GM23248 (cell line): ENCODE measurements around the gene STRIT1. TPM values are rescaled to one million over a fixed set of nuclear protein-coding genes. Genes with fewer than 3 reads are reported as not detected.

ENCODE experiments used
- DNase-seq: peaks from one replicate; pipeline ENCODE4 v3.0.0-alpha.2; 2015
- H2AFZ ChIP-seq: fragments of 200-600 bp; sonication (generic); 2 replicates; pipeline ENCODE4 v1.6.1; 2016; ENCODE audit warnings: antibody characterized with exemption
- H3F3A ChIP-seq: fragments of 200-600 bp; sonication (generic); 2 replicates; pipeline ENCODE4 v1.6.1; 2016; ENCODE audit warnings: mild to moderate bottlenecking, antibody characterized with exemption, mixed run types; ENCODE audit not compliant: insufficient read depth
- H3K27ac ChIP-seq: fragments of 200-600 bp; sonication (generic); 2 replicates; pipeline ENCODE4 v1.5.1; 2016; ENCODE audit warnings: mild to moderate bottlenecking
- H3K27me3 ChIP-seq: fragments of 200-600 bp; sonication (generic); replicated peaks from 2 replicates; pipeline ENCODE4 v1.6.1; 2016; ENCODE audit warnings: mild to moderate bottlenecking; ENCODE audit not compliant: insufficient read depth
- H3K36me3 ChIP-seq: fragments of 200-600 bp; sonication (generic); 2 replicates; pipeline ENCODE4 v1.6.1; 2016; ENCODE audit warnings: low read depth, mild to moderate bottlenecking
- H3K4me1 ChIP-seq: fragments of 200-600 bp; sonication (generic); 2 replicates; pipeline ENCODE4 v1.6.1; 2016; ENCODE audit warnings: mild to moderate bottlenecking; ENCODE audit not compliant: insufficient read depth
- H3K4me2 ChIP-seq: fragments of 200-600 bp; sonication (generic); one replicate; pipeline ENCODE4 v1.6.1; 2016; ENCODE audit warnings: mild to moderate bottlenecking; ENCODE audit not compliant: unreplicated experiment
- H3K4me3 ChIP-seq: fragments of 200-600 bp; sonication (generic); 2 replicates; pipeline ENCODE4 v1.5.1; 2016; ENCODE audit warnings: mild to moderate bottlenecking
- H3K79me2 ChIP-seq: fragments of 200-600 bp; sonication (generic); 2 replicates; pipeline ENCODE4 v1.6.1; 2016; ENCODE audit warnings: mild to moderate bottlenecking; ENCODE audit not compliant: insufficient read depth
- H3K9ac ChIP-seq: fragments of 200-600 bp; sonication (generic); 2 replicates; pipeline ENCODE4 v1.6.1; 2016; ENCODE audit warnings: mild to moderate bottlenecking
- H3K9me2 ChIP-seq: fragments of 200-600 bp; sonication (generic); 2 replicates; pipeline ENCODE4 v1.6.1; 2016; ENCODE audit warnings: mixed run types, mild to moderate bottlenecking, moderate library complexity; ENCODE audit not compliant: insufficient read depth
- H3K9me3 ChIP-seq: fragments of 200-600 bp; sonication (generic); one replicate; pipeline ENCODE4 v1.6.1; 2017; ENCODE audit warnings: low read depth
- H4K20me1 ChIP-seq: fragments of 200-600 bp; sonication (generic); 2 replicates; pipeline ENCODE4 v1.6.0; 2016; ENCODE audit not compliant: insufficient read depth
- EZH2 ChIP-seq: fragments of 200-600 bp; sonication (generic); IDR thresholded peaks from 2 replicates; pipeline ENCODE4 v1.6.1; 2018; ENCODE audit warnings: antibody characterized with exemption, mild to moderate bottlenecking; ENCODE audit not compliant: insufficient read depth, poor library complexity, severe bottlenecking
- EZH2phosphoT487 ChIP-seq: fragments of 200-600 bp; sonication (generic); IDR thresholded peaks from 2 replicates; pipeline ENCODE4 v1.6.1; 2018; ENCODE audit warnings: antibody characterized with exemption, moderate library complexity, mild to moderate bottlenecking, low read depth; ENCODE audit not compliant: insufficient read depth
- whole genome bisulfite sequencing, 2 experiments: methylation state at CpG; one replicate each; pipeline ENCODE4 v1.1.6; 2015 to 2017; ENCODE audit warnings: low lambda C conversion rate in 2 of 2, low coverage in 1 of 2; ENCODE audit errors: missing lambda C conversion rate in 2 of 2; 5-methylcytosine and 5-hydroxymethylcytosine counted together
- in situ Hi-C: fragments of 300-500 bp; cut with MboI; formaldehyde crosslinking; loops from 2 replicates; pipeline ENCODE4 v1.15.0; 2020
- polyA plus RNA-seq: library from polyadenylated mRNA; unstranded; fragments of >200 nt; fragmentation: Nextera tagmentation; extraction: Ambion mirVana; gene quantifications from 2 replicates; pipeline ENCODE4 v1.2.1, GENCODE V29; 2016
- total RNA-seq: library from RNA; depleted of rRNA; stranded (reverse); fragments of >200 nt; shearing (Covaris generic); gene quantifications from 2 replicates; pipeline ENCODE4 v1.2.3, GENCODE V29; 2014

Gene STRIT1
- total and polyA plus RNA-seq, 2 experiments from 2014 or later, result not detected

DNA sequence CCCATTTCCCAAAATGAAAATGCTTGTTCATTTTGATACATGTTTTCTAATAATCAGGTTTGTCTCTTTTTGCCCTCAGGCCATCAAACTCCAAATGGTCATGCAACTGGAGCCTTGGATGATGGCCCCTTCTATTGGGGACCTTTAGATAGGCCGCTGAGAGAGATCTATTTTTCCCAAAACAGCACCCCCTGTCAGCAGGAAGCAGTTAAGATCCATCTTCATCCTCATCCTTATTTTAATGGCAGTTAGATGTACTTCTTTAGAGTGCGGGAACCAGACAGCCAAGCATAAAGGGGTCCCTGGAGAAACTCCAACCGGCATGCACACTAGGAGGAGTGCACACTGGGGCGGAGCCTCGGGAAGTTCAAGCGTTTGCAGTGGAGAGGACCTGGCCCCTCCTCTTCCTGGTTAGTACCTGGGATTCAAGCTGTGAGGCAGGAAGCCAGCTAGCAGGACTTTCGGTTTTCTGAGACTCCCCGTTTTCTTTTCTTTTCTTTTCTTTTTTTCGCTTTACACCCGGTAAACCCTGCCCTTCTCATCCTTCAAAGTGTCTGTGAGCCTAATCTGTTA lies 31.9 kb upstream of the STRIT1 start:
- H3F3A ChIP-seq, result no peaks in the 10 kb centered on the region
- H3K4me2 ChIP-seq, result no peak overlapping the region
- no peaks in the 10 kb centered on the region for H3K4me1 ChIP-seq
- H3K36me3 ChIP-seq, result no peaks in the 10 kb centered on the region
- H3K27me3 ChIP-seq, result no peaks in the 10 kb centered on the region
- WGBS, 2 experiments, result 72 to 77% methylated on average over 10 of the region's 10 CpGs
- H3K9ac ChIP-seq, result no peak overlapping the region
- in situ Hi-C loops, result loop anchor here (10.0 kb wide), 2 partner anchors 371 to 561 kb away; no protein-coding TSS in a partner anchor
- TF ChIP-seq EZH2phosphoT487, result no peak
- TF ChIP-seq EZH2, result no peak
- H2AFZ ChIP-seq, result no peak overlapping the region
- no peaks in the 10 kb centered on the region for H3K9me2 ChIP-seq
- no peak for DNase-seq
- H3K9me3 ChIP-seq, result no peaks in the 10 kb centered on the region
- H3K27ac ChIP-seq, result no peak overlapping the region
- H4K20me1 ChIP-seq, result no peaks in the 10 kb centered on the region
- H3K4me3 ChIP-seq, result no peak overlapping the region
- no peaks in the 10 kb centered on the region for H3K79me2 ChIP-seq

DNA sequence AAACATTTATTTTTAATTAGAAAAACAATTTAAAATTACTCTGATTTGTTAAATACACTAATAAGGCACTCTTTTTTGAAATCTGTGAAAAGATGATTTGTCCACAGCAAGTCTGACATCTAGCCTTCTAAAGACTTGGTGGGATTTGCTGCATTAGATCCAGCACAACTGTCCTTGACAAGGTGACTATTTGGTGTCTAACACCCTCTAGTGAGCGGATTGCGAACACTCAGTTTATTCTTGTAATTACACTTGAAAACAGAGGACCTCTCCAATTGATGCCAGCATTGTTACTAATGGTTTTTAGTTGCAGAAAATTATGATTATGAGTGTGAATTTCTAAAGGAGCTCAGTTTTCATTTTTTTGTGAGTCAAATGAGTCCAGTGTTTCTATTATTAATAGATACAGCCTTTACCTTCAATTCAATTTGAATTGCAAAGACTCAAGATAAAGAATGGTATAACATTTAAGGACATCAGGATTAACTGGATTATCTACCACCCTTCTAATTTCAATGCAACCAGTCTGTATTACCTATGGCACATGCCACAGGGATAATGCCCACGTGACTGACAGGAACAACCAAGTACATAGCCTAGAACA lies 29.7 kb upstream of the STRIT1 start:
- TF ChIP-seq EZH2phosphoT487 (no peak), EZH2 (no peak)
- in situ Hi-C loops, result loop anchor here (10.0 to 25.0 kb wide), 3 partner anchors 368 to 986 kb away; no protein-coding TSS in a partner anchor
- Histone ChIP-seq H2AFZ (no peak overlapping the region), H3K79me2 (no peaks in the 10 kb centered on the region), H3K9me2 (no peaks in the 10 kb centered on the region), H3K4me1 (no peaks in the 10 kb centered on the region), H3K4me2 (no peak overlapping the region), H3K9me3 (no peaks in the 10 kb centered on the region), H3K27me3 (no peaks in the 10 kb centered on the region), H3K27ac (no peak overlapping the region), H3K36me3 (no peaks in the 10 kb centered on the region), H4K20me1 (no peaks in the 10 kb centered on the region), H3K4me3 (no peak overlapping the region), H3K9ac (no peak overlapping the region), H3F3A (no peaks in the 10 kb centered on the region)
- WGBS, 2 experiments, result 3 to 4% methylated on average over 3 of the region's 3 CpGs
- peak; percentile 82 for DNase-seq

DNA sequence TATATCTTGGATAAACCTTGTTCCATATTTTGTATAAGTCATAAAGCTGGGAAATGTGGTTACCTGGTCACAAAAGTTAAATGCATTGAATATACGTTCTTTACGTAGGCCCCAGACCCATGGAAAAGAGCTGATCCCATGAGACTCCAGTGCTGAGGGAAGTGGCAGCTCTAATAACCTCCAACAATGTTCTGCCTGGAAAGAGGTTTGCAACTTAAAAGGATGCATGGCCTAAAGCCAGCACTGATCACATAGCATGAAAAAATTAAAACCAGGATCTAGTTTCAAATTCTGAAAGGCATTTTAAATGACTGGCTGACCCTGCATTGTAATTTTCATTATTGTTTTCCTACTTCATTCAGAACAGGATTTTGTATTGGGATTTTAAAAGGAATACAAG lies 27.9 kb upstream of the STRIT1 start:
- Histone ChIP-seq H3F3A (peaks cover 3% of the 10 kb centered on the region; the same call in 1 of the 2 replicates), H3K27ac (no peak overlapping the region), H3K36me3 (no peaks in the 10 kb centered on the region), H3K79me2 (no peaks in the 10 kb centered on the region), H3K4me2 (no peak overlapping the region), H4K20me1 (no peaks in the 10 kb centered on the region), H3K9me2 (no peaks in the 10 kb centered on the region), H3K4me1 (peaks cover 10% of the 10 kb centered on the region), H3K27me3 (no peaks in the 10 kb centered on the region), H3K4me3 (no peak overlapping the region), H3K9ac (no peak overlapping the region), H2AFZ (no peak overlapping the region), H3K9me3 (no peaks in the 10 kb centered on the region)
- TF ChIP-seq EZH2phosphoT487 (no peak), EZH2 (no peak)
- 82 to 90% methylated on average over 2 of the region's 2 CpGs for WGBS, 2 experiments
- in situ Hi-C loops, result loop anchor here (10.0 to 25.0 kb wide), 3 partner anchors 367 to 984 kb away; no protein-coding TSS in a partner anchor
- DNase-seq, result no peak

DNA sequence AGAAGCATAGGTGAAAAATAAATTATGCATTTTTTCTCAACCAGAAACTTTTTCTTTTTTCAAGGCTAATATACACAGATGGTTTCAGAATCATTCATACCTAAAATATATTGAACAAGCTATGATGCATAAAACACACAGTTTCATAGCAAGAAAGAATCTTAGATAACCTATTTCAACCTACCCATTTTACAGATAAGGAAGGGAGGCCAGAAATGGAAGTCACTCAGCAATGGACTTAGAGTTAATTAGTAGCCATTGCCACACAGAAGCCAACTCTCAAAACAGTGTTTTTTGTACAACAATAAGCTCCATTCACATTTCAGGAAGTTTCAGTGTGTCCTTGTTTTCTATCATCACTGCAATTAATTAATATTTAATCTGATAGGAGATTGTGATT lies 27.5 kb upstream of the STRIT1 start:
- Histone ChIP-seq H3K9ac (no peak overlapping the region), H3K9me3 (no peaks in the 10 kb centered on the region), H3K4me1 (peaks cover 10% of the 10 kb centered on the region), H3K27me3 (no peaks in the 10 kb centered on the region), H3K4me3 (no peak overlapping the region), H3F3A (peaks cover 3% of the 10 kb centered on the region; the same call in 1 of the 2 replicates), H3K4me2 (no peak overlapping the region), H3K36me3 (no peaks in the 10 kb centered on the region), H2AFZ (no peak overlapping the region), H4K20me1 (no peaks in the 10 kb centered on the region), H3K27ac (no peak overlapping the region), H3K9me2 (no peaks in the 10 kb centered on the region), H3K79me2 (no peaks in the 10 kb centered on the region)
- in situ Hi-C loops, result loop anchor here (10.0 to 25.0 kb wide), 3 partner anchors 366 to 984 kb away; no protein-coding TSS in a partner anchor
- DNase-seq, result no peak
- TF ChIP-seq EZH2 (no peak), EZH2phosphoT487 (no peak)
